ACHN (cell line): Measurements from ENCODE around the gene FHL1.
A peak's percentile ranks its signal among the peaks of the same experiment; 100 is the strongest.
"Not testable (repeated sequence)": the region's sequence is repeated elsewhere in the genome, so short reads cannot be mapped to it uniquely, and the experiment has no call there.

ENCODE experiments used
- DNase-seq: peaks from one replicate; pipeline ENCODE4 v3.0.0-alpha.2; 2015
- in situ Hi-C: cut with HindIII; loops from 2 replicates; pipeline ENCODE4 v1.10.0; 2017; ENCODE audit warnings: low sequenced_read_pairs, low pct_ligation_motif_present, low pct_unique_long_range_greater_than_20kb

The FHL1 gene

GRCh38 chrX:136142592-136142991, 4.7 kb upstream of the FHL1 start:
- DNase-seq = no peak
- in situ Hi-C loops = no loop called here

GRCh38 chrX:136143711-136144110, 3.6 kb upstream of the FHL1 start:
- in situ Hi-C loops = no loop called here
- no peak for DNase-seq

- in situ Hi-C loops = no loop called here
- no peak for DNase-seq
These were observed 569 bp upstream of the FHL1 start for GRCh38 chrX:136146614-136147314.

GRCh38 chrX:136147976-136148375, 643 bp downstream of the FHL1 start:
- in situ Hi-C loops = no loop called here
- DNase-seq = no peak

- DNase-seq = no peak
- in situ Hi-C loops = no loop called here
These were observed 1.1 kb downstream of the FHL1 start for GRCh38 chrX:136148391-136148790.

GRCh38 chrX:136154998-136155397, 7.7 kb downstream of the FHL1 start:
- no peak for DNase-seq
- in situ Hi-C loops = no loop called here

- in situ Hi-C loops = no loop called here
- DNase-seq = no peak
These were observed 9.3 kb downstream of the FHL1 start for GRCh38 chrX:136156560-136157117.

GRCh38 chrX:136157187-136157586, 9.9 kb downstream of the FHL1 start:
- no peak for DNase-seq
- in situ Hi-C loops = no loop called here

GRCh38 chrX:136158685-136159084, 11.4 kb downstream of the FHL1 start:
- in situ Hi-C loops = no loop called here
- DNase-seq = no peak

- no peak for DNase-seq
- in situ Hi-C loops = no loop called here
These were observed 12.3 kb downstream of the FHL1 start for GRCh38 chrX:136159611-136160025.

GRCh38 chrX:136162827-136163570, 15.7 kb downstream of the FHL1 start:
- DNase-seq = peak; percentile 53
- in situ Hi-C loops = no loop called here

GRCh38 chrX:136163689-136164088, 16.4 kb downstream of the FHL1 start:
- no peak for DNase-seq

GRCh38 chrX:136165406-136165805, 18.1 kb downstream of the FHL1 start:
- no peak for DNase-seq
- in situ Hi-C loops = no loop called here

More at GRCh38 chrX:136163689-136164088, 16.4 kb downstream of the FHL1 start:
- in situ Hi-C loops = no loop called here

GRCh38 chrX:136166221-136166855, 19.0 kb downstream of the FHL1 start:
- no peak for DNase-seq
- in situ Hi-C loops = no loop called here

- in situ Hi-C loops, DNase-seq: not testable (repeated sequence)
These were observed 20.7 kb downstream of the FHL1 start for GRCh38 chrX:136167989-136168388.

- DNase-seq = no peak
- in situ Hi-C loops = no loop called here
These were observed 21.8 kb downstream of the FHL1 start for GRCh38 chrX:136168929-136169735.

- in situ Hi-C loops = no loop called here
- no peak for DNase-seq
These were observed 22.9 kb downstream of the FHL1 start for GRCh38 chrX:136170139-136170800.

GRCh38 chrX:136171420-136171819, 24.1 kb downstream of the FHL1 start:
- DNase-seq = no peak
- in situ Hi-C loops = no loop called here
